Hepatocyte (in vitro differentiated cells): ENCODE data around the gene FES.

ENCODE experiments used
- CTCF ChIP-seq: fragments of 200-600 bp; sonication (generic); IDR thresholded peaks from 2 replicates; pipeline ENCODE4 v1.5.1; 2016; ENCODE audit warnings: antibody characterized with exemption, mild to moderate bottlenecking; ENCODE audit not compliant: poor library complexity
- EZH2 ChIP-seq: fragments of 200-600 bp; sonication (generic); IDR thresholded peaks from 2 replicates; pipeline ENCODE4 v1.6.1; 2016; ENCODE audit warnings: antibody characterized with exemption, mild to moderate bottlenecking, borderline replicate concordance

GRCh38 chr15:90942354-90943120 is 58.2 kb downstream of the FES start:
- TF ChIP-seq CTCF (no peak), EZH2 (no peak)
